PC-9 (cell line): ENCODE results near the gene NSMCE4A. TPM values are rescaled to one million over a fixed set of nuclear protein-coding genes. Genes with fewer than 3 reads are reported as not detected.
"Not testable (repeated sequence)": the region's sequence is repeated elsewhere in the genome, so short reads cannot be mapped to it uniquely, and the experiment has no call there.

Experiments
- BruUV-seq: library from RNA; stranded (reverse); fragments of 400-500 nt; replicated peaks from 2 replicates; lab custom pipeline; 2021; lab: Mats Ljungman, UMichigan
- CTCF ChIA-PET: fragments of 300-600 bp; sonication (Branson Sonifier 250); formaldehyde crosslinking; loops from one replicate; lab custom pipeline; 2022; ENCODE audit warnings: antibody characterized with exemption; lab: Charles Lee
- POLR2A ChIA-PET: fragments of 300-600 bp; sonication (Branson Sonifier 250); formaldehyde crosslinking; loops from one replicate; lab custom pipeline; 2022; ENCODE audit warnings: antibody characterized with exemption; ENCODE audit not compliant: unreplicated experiment; lab: Charles Lee
- DNase-seq, 2 experiments: peaks; one replicate each; pipeline versions ENCODE4 v3.0.0 to v3.0.0-alpha.2; 2015 to 2022; ENCODE audit warnings: mixed read lengths in 1 of 2
- H2AFZ ChIP-seq: fragments of 200-600 bp; sonication (generic); 2 replicates; pipeline ENCODE4 v1.8.1; 2017; ENCODE audit warnings: antibody characterized with exemption
- H3F3A ChIP-seq: fragments of 200-600 bp; sonication (generic); 2 replicates; pipeline ENCODE4 v1.8.1; 2017; ENCODE audit warnings: antibody characterized with exemption, mild to moderate bottlenecking, low read depth; ENCODE audit not compliant: insufficient read depth
- H3K27ac ChIP-seq: fragments of 200-600 bp; sonication (generic); 2 replicates; pipeline ENCODE4 v1.6.1; 2016; ENCODE audit warnings: mixed run types
- H3K27me3 ChIP-seq: fragments of 200-600 bp; sonication (generic); 2 replicates; pipeline ENCODE4 v1.6.1; 2016; ENCODE audit warnings: low read depth, mixed run types; ENCODE audit not compliant: insufficient read depth
- H3K36me3 ChIP-seq: fragments of 200-600 bp; sonication (generic); 2 replicates; pipeline ENCODE4 v1.6.1; 2016; ENCODE audit warnings: low read depth, mixed run types
- H3K4me1 ChIP-seq: fragments of 200-600 bp; sonication (generic); replicated peaks from 2 replicates; pipeline ENCODE4 v1.6.1; 2016; ENCODE audit warnings: mixed run types; ENCODE audit not compliant: insufficient read depth
- H3K4me2 ChIP-seq: fragments of 200-600 bp; sonication (generic); 2 replicates; pipeline ENCODE4 v1.6.1; 2017; ENCODE audit warnings: mixed run types
- H3K4me3 ChIP-seq: fragments of 200-600 bp; sonication (generic); 2 replicates; pipeline ENCODE4 v1.6.1; 2016; ENCODE audit warnings: mixed run types
- H3K79me2 ChIP-seq: fragments of 200-600 bp; sonication (generic); 2 replicates; pipeline ENCODE4 v1.6.1; 2017; ENCODE audit warnings: low read depth, mixed run types
- H3K9me2 ChIP-seq: fragments of 200-600 bp; sonication (generic); 2 replicates; pipeline ENCODE4 v1.8.1; 2017; ENCODE audit warnings: mild to moderate bottlenecking; ENCODE audit not compliant: insufficient read depth
- H3K9me3 ChIP-seq: fragments of 200-600 bp; sonication (generic); 2 replicates; pipeline ENCODE4 v1.8.1; 2016; ENCODE audit warnings: low read depth; ENCODE audit not compliant: insufficient read depth
- H4K20me1 ChIP-seq: fragments of 200-600 bp; sonication (generic); 2 replicates; pipeline ENCODE4 v1.8.1; 2017; ENCODE audit not compliant: insufficient read depth
- CTCF ChIP-seq: fragments of 200-600 bp; sonication (generic); conservative IDR thresholded peaks from 2 replicates; pipeline ENCODE4 v1.6.1; 2017; ENCODE audit warnings: mixed run types, antibody characterized with exemption, mild to moderate bottlenecking, moderate library complexity
- EZH2 ChIP-seq: fragments of 200-600 bp; sonication (generic); IDR thresholded peaks from 2 replicates; pipeline ENCODE4 v1.8.0; 2017; ENCODE audit warnings: antibody characterized with exemption, low read depth
- intact Hi-C: fragments of 100-400 bp; cut with micrococcal nuclease; formaldehyde crosslinking; loops from one replicate; pipeline ENCODE4 v1.10.0; 2022; ENCODE audit not compliant: unreplicated experiment
- total RNA-seq: library from RNA; stranded (reverse); gene quantifications from 2 replicates; pipeline ENCODE4 v1.2.3, GENCODE V29; 2021

The NSMCE4A gene
- total RNA-seq, 1 experiment from 2014 or later = 26.8 TPM

- BruUV-seq = no TSS peak
- Histone ChIP-seq H3K9me3 (no peaks in the 10 kb centered on the region), H3K27me3 (no peaks in the 10 kb centered on the region), H3K79me2 (no peaks in the 10 kb centered on the region), H3K4me3 (no peak overlapping the region), H4K20me1 (no peaks in the 10 kb centered on the region), H3K9me2 (no peaks in the 10 kb centered on the region), H3K4me1 (peaks cover 26% of the 10 kb centered on the region), H3K27ac (no peak overlapping the region), H3K4me2 (no peak overlapping the region), H3K36me3 (no peaks in the 10 kb centered on the region), H3F3A (peaks cover 17% of the 10 kb centered on the region), H2AFZ (no peak overlapping the region)
- DNase-seq = no peak
- POLR2A ChIA-PET = interaction anchor here (0.6 kb wide), 1 partner anchor 43 kb away, joined by 3 read pairs; no protein-coding TSS in a partner anchor
- intact Hi-C loops = no loop called here
- TF ChIP-seq EZH2 = no peak
- CTCF ChIA-PET = interaction anchor here (1.1 kb wide), 1 partner anchor 24 kb away, joined by 3 read pairs; no protein-coding TSS in a partner anchor
These were observed 24.3 kb upstream of the NSMCE4A start for GRCh38 chr10:121999301-121999700.

GRCh38 chr10:121998462-121998861 lies 23.4 kb upstream of the NSMCE4A start:
- H3F3A ChIP-seq = peaks cover 22% of the 10 kb centered on the region
- no peaks in the 10 kb centered on the region for H3K9me3 ChIP-seq
- H3K79me2 ChIP-seq = no peaks in the 10 kb centered on the region
- no peak overlapping the region for H3K4me3 ChIP-seq
- TF ChIP-seq EZH2 (no peak), CTCF (no peak)
- POLR2A ChIA-PET = no interaction called here
- CTCF ChIA-PET = interaction anchor here (1.1 kb wide), 1 partner anchor 23 kb away, joined by 3 read pairs; no protein-coding TSS in a partner anchor
- no peak overlapping the region for H3K4me2 ChIP-seq
- DNase-seq = no peak
- no peaks in the 10 kb centered on the region for H3K9me2 ChIP-seq
- no peak overlapping the region for H2AFZ ChIP-seq
- H4K20me1 ChIP-seq = no peaks in the 10 kb centered on the region
- H3K36me3 ChIP-seq = no peaks in the 10 kb centered on the region
- no TSS peak for BruUV-seq
- intact Hi-C loops = no loop called here
- H3K27me3 ChIP-seq = no peaks in the 10 kb centered on the region
- H3K27ac ChIP-seq = no peak overlapping the region
- peaks cover 35% of the 10 kb centered on the region for H3K4me1 ChIP-seq

GRCh38 chr10:121994429-121994941 lies 19.5 kb upstream of the NSMCE4A start:
- Histone ChIP-seq H3K36me3 (no peaks in the 10 kb centered on the region), H3K27ac (peak overlapping the region; percentile 72), H3K4me3 (peak overlapping the region; percentile 32; the same call in 1 of the 2 replicates), H3K4me1 (peaks cover 36% of the 10 kb centered on the region), H3F3A (peaks cover 22% of the 10 kb centered on the region), H3K27me3 (no peaks in the 10 kb centered on the region), H3K9me3 (no peaks in the 10 kb centered on the region), H4K20me1 (no peaks in the 10 kb centered on the region), H3K9me2 (no peaks in the 10 kb centered on the region), H3K79me2 (no peaks in the 10 kb centered on the region), H3K4me2 (peak overlapping the region; percentile 74), H2AFZ (peak overlapping the region; percentile 71)
- ChIA-PET POLR2A (interaction anchor here (0.6 kb wide), 1 partner anchor 67 kb away, joined by 3 read pairs; the partner anchor contains the start of gene ATE1), CTCF (no interaction called here)
- peak; percentile 35 to 82 for DNase-seq
- intact Hi-C loops = loop anchor here (2.0 kb wide), 1 partner anchor 20 kb away; the partner anchor contains the start of gene NSMCE4A
- no TSS peak for BruUV-seq
- TF ChIP-seq CTCF = no peak
- TF ChIP-seq EZH2 = no peak

DNA sequence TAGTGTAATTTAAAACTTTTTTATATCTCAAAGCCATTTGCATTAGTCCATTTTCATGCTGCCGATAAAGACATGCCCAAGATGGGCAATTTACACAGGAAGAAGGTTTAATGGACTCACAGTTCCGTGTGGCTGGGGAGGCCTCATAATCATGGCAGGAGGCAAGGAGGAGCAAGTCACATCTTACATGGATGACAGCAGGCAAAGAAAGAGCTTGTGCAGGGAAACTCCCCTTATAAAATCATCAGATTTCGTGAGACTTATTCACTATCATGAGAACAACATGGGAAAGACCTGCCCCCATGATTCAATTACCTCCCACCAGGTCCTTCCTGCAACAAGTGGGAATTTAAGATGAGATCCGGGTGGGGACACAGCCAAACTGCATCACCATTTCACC lies 16.7 kb upstream of the NSMCE4A start:
- H4K20me1 ChIP-seq, CTCF ChIA-PET, POLR2A ChIA-PET, DNase-seq, H3K4me3 ChIP-seq, H3K79me2 ChIP-seq, H3K4me2 ChIP-seq, H3K27me3 ChIP-seq, BruUV-seq, H3K9me2 ChIP-seq, H3K27ac ChIP-seq, H2AFZ ChIP-seq, intact Hi-C loops, H3K9me3 ChIP-seq, H3K36me3 ChIP-seq: not testable (repeated sequence)
- Histone ChIP-seq H3K4me1 (peaks cover 33% of the 10 kb centered on the region), H3F3A (peaks cover 29% of the 10 kb centered on the region)
